CD4-positive, CD25-positive, alpha-beta regulatory T cell (primary cell): Measurements from ENCODE around the gene SH3BP2. TPM values are rescaled to one million over a fixed set of nuclear protein-coding genes. Genes with fewer than 3 reads are reported as not detected.

Experiments used
- ATAC-seq, 2 donors: fragments of 150-1000 bp; cut with Tn5 transposase; one replicate each; pipeline ENCODE4 v1.10.0; 2021; ENCODE audit warnings: low read depth in 2 of 2, moderate number of reproducible peaks in 2 of 2, moderate library complexity in 1 of 2
- DNase-seq, 3 donors: peaks; one replicate each; pipeline versions ENCODE4 v3.0.0 to v3.0.0-alpha.2; 2012 to 2022; ENCODE audit warnings: mixed read lengths in 1 of 3
- H3K27ac ChIP-seq: one replicate; pipeline ENCODE4 v1.7.0; 2013; ENCODE audit warnings: mild to moderate bottlenecking, low read length; ENCODE audit not compliant: insufficient read depth, poor library complexity, severe bottlenecking
- H3K27me3 ChIP-seq: one replicate; pipeline ENCODE4 v1.7.0; 2013; ENCODE audit warnings: low read length; ENCODE audit not compliant: control insufficient read depth, insufficient read depth
- H3K36me3 ChIP-seq: one replicate; pipeline ENCODE4 v1.7.0; 2013; ENCODE audit warnings: mild to moderate bottlenecking, low read length, moderate library complexity; ENCODE audit not compliant: control insufficient read depth, insufficient read depth
- H3K4me1 ChIP-seq: 2 replicates; pipeline ENCODE4 v1.7.0; 2013; ENCODE audit warnings: mild to moderate bottlenecking, low read length; ENCODE audit not compliant: insufficient read depth, control insufficient read depth, poor library complexity, severe bottlenecking
- H3K4me3 ChIP-seq: one replicate; pipeline ENCODE4 v1.7.0; 2013; ENCODE audit warnings: low read depth, mild to moderate bottlenecking, low read length, moderate library complexity
- H3K9me3 ChIP-seq, 2 experiments: 1 replicate in 1 of 2; 2 replicates in 1 of 2; pipeline ENCODE4 v1.7.0; 2013; ENCODE audit warnings: low read length in 2 of 2, mild to moderate bottlenecking in 1 of 2, moderate library complexity in 1 of 2; ENCODE audit not compliant: control insufficient read depth in 2 of 2
- H3K27ac Mint-ChIP-seq, 3 donors: one replicate each; pipeline ENCODE4 v1.8.0; 2020 to 2022; ENCODE audit warnings: mild to moderate bottlenecking in 3 of 3, mixed read lengths in 3 of 3, moderate library complexity in 2 of 3
- H3K27me3 Mint-ChIP-seq: one replicate; pipeline ENCODE4 v1.8.0; 2022; ENCODE audit warnings: mild to moderate bottlenecking, mixed read lengths
- H3K36me3 Mint-ChIP-seq: one replicate; pipeline ENCODE4 v1.8.0; 2020; ENCODE audit warnings: mixed read lengths
- H3K4me1 Mint-ChIP-seq, 4 donors: one replicate each; pipeline ENCODE4 v1.8.0; 2020 to 2022; ENCODE audit warnings: mixed read lengths in 4 of 4, mild to moderate bottlenecking in 1 of 4
- H3K4me3 Mint-ChIP-seq, 4 donors: one replicate each; pipeline ENCODE4 v1.8.0; 2020 to 2022; ENCODE audit warnings: mild to moderate bottlenecking in 4 of 4, mixed read lengths in 4 of 4, moderate library complexity in 3 of 4
- H3K9me3 Mint-ChIP-seq, 7 donors: one replicate each; pipeline ENCODE4 v1.8.0; 2020 to 2022; ENCODE audit warnings: mixed read lengths in 7 of 7, mild to moderate bottlenecking in 3 of 7, moderate library complexity in 2 of 7
- polyA plus RNA-seq, 4 donors: library from polyadenylated mRNA; unstranded; fragments of 300-500 nt; fragmentation: Illumina TruSeq; gene quantifications; one replicate each; pipeline ENCODE4 v1.2.3, GENCODE V29; 2021
- total RNA-seq: library from RNA; stranded (reverse); gene quantifications from one replicate; pipeline ENCODE4 v1.2.3, GENCODE V29; 2022

Gene SH3BP2
- total and polyA plus RNA-seq, 5 donors from 2014 or later: 7.6 to 61.7 (median 8.5) TPM

GRCh38 chr4:2852481-2852921 lies 59.6 kb downstream of the SH3BP2 start:
- peaks cover 11% of the 10 kb centered on the region for H3K36me3 ChIP-seq
- ATAC-seq: peak; percentile 67 to 76
- H3K27me3 Mint-ChIP-seq: no peaks in the 10 kb centered on the region
- H3K9me3 ChIP-seq: no peaks in the 10 kb centered on the region
- H3K27me3 ChIP-seq: no peaks in the 10 kb centered on the region
- peak overlapping the region; percentile 43 for H3K27ac ChIP-seq
- peak in 2 of 3 donors; percentile 44 to 79 for DNase-seq
- H3K4me3 ChIP-seq: peak overlapping the region; percentile 64
- peaks cover 12% of the 10 kb centered on the region for H3K36me3 Mint-ChIP-seq
- peaks cover 38 to 86% (median 53%) of the 10 kb centered on the region in 4 donors for H3K4me1 Mint-ChIP-seq
- H3K9me3 Mint-ChIP-seq: no peaks in the 10 kb centered on the region
- H3K4me1 ChIP-seq: peaks cover 70% of the 10 kb centered on the region
- H3K4me3 Mint-ChIP-seq: peak overlapping the region; percentile 74 to 94 (median 82)
- peak overlapping the region; percentile 81 to 92 (median 90) for H3K27ac Mint-ChIP-seq

GRCh38 chr4:2855584-2855983 lies 62.7 kb downstream of the SH3BP2 start:
- Mint-ChIP-seq H3K4me1 (peaks cover 38 to 87% (median 56%) of the 10 kb centered on the region in 4 donors), H3K9me3 (no peaks in the 10 kb centered on the region), H3K27me3 (no peaks in the 10 kb centered on the region), H3K36me3 (peaks cover 12% of the 10 kb centered on the region), H3K4me3 (no peak overlapping the region), H3K27ac (peak overlapping the region; percentile 78 to 95 (median 84))
- Histone ChIP-seq H3K36me3 (peaks cover 11% of the 10 kb centered on the region), H3K27me3 (no peaks in the 10 kb centered on the region), H3K4me1 (peaks cover 71% of the 10 kb centered on the region), H3K4me3 (no peak overlapping the region), H3K9me3 (no peaks in the 10 kb centered on the region), H3K27ac (peak overlapping the region; percentile 47)
- ATAC-seq (no peak), DNase-seq (no peak)

DNA sequence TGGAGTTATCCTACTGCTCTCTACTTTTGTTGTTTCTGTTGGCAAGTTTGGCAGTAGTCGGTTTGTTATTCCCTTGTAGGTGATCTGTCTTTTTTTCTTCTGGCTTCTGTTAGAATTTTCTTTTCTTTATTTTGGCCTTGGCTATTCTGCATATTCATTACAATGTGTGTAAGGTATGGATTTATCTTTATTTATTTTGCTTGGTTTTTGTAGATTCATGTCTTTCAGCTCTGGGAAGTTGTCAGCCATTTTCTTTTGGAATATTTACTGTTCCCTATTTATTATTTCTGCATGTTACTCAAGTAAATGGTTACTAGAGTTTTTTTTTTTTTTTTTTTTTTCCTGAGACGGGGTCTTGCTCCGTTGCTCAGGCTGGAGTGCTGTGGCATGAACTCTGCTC lies 63.4 kb downstream of the SH3BP2 start:
- H3K27ac Mint-ChIP-seq: peak overlapping the region; percentile 86 to 89 (median 86)
- Histone ChIP-seq H3K9me3 (no peaks in the 10 kb centered on the region), H3K27ac (no peak overlapping the region), H3K36me3 (peaks cover 11% of the 10 kb centered on the region), H3K27me3 (no peaks in the 10 kb centered on the region), H3K4me3 (no peak overlapping the region), H3K4me1 (peaks cover 69% of the 10 kb centered on the region)
- DNase-seq (no peak), ATAC-seq (no peak)
- H3K9me3 Mint-ChIP-seq: no peaks in the 10 kb centered on the region
- H3K36me3 Mint-ChIP-seq: peaks cover 17% of the 10 kb centered on the region
- H3K27me3 Mint-ChIP-seq: no peaks in the 10 kb centered on the region
- peaks cover 39 to 87% (median 57%) of the 10 kb centered on the region in 4 donors for H3K4me1 Mint-ChIP-seq
- peak overlapping the region in 2 of 4 donors; percentile 32 to 58 for H3K4me3 Mint-ChIP-seq

- H3K27me3 Mint-ChIP-seq: no peaks in the 10 kb centered on the region
- H3K4me1 ChIP-seq: peaks cover 71% of the 10 kb centered on the region
These were observed 64.6 kb downstream of the SH3BP2 start for GRCh38 chr4:2857349-2857927.

GRCh38 chr4:2858451-2859217 lies 65.7 kb downstream of the SH3BP2 start:
- Histone ChIP-seq H3K27me3 (no peaks in the 10 kb centered on the region), H3K36me3 (peaks cover 11% of the 10 kb centered on the region), H3K4me1 (peaks cover 71% of the 10 kb centered on the region), H3K9me3 (no peaks in the 10 kb centered on the region), H3K4me3 (no peak overlapping the region), H3K27ac (peak overlapping the region; percentile 37)
- Mint-ChIP-seq H3K27ac (peak overlapping the region in 2 of 3 donors; percentile 57 to 79), H3K36me3 (peaks cover 17% of the 10 kb centered on the region), H3K4me3 (no peak overlapping the region), H3K27me3 (no peaks in the 10 kb centered on the region), H3K4me1 (peaks cover 28 to 86% (median 66%) of the 10 kb centered on the region in 4 donors), H3K9me3 (no peaks in the 10 kb centered on the region)
- ATAC-seq (no peak), DNase-seq (no peak)

More at GRCh38 chr4:2857349-2857927, 64.6 kb downstream of the SH3BP2 start:
- Histone ChIP-seq H3K27ac (no peak overlapping the region), H3K36me3 (peaks cover 11% of the 10 kb centered on the region), H3K27me3 (no peaks in the 10 kb centered on the region), H3K4me3 (no peak overlapping the region), H3K9me3 (no peaks in the 10 kb centered on the region)
- DNase-seq (no peak), ATAC-seq (no peak)
- H3K36me3 Mint-ChIP-seq: peaks cover 17% of the 10 kb centered on the region
- peak overlapping the region in 1 of 4 donors; percentile 21 for H3K4me3 Mint-ChIP-seq
- no peaks in the 10 kb centered on the region for H3K9me3 Mint-ChIP-seq
- peaks cover 31 to 87% (median 60%) of the 10 kb centered on the region in 4 donors for H3K4me1 Mint-ChIP-seq
- H3K27ac Mint-ChIP-seq: peak overlapping the region in 2 of 3 donors; percentile 52 to 57

GRCh38 chr4:2859514-2859913 lies 66.6 kb downstream of the SH3BP2 start:
- H3K27me3 ChIP-seq: no peaks in the 10 kb centered on the region
- peaks cover 6% of the 10 kb centered on the region for H3K36me3 ChIP-seq
- ATAC-seq (no peak), DNase-seq (no peak)
- Mint-ChIP-seq H3K4me1 (peaks cover 32 to 83% (median 65%) of the 10 kb centered on the region in 4 donors), H3K4me3 (peak overlapping the region in 1 of 4 donors; percentile 55), H3K36me3 (peaks cover 14% of the 10 kb centered on the region), H3K9me3 (no peaks in the 10 kb centered on the region), H3K27ac (peak overlapping the region; percentile 59 to 89 (median 76)), H3K27me3 (no peaks in the 10 kb centered on the region)
- no peaks in the 10 kb centered on the region for H3K9me3 ChIP-seq
- H3K4me3 ChIP-seq: peak overlapping the region; percentile 41
- peaks cover 71% of the 10 kb centered on the region for H3K4me1 ChIP-seq
- peak overlapping the region; percentile 37 for H3K27ac ChIP-seq

DNA sequence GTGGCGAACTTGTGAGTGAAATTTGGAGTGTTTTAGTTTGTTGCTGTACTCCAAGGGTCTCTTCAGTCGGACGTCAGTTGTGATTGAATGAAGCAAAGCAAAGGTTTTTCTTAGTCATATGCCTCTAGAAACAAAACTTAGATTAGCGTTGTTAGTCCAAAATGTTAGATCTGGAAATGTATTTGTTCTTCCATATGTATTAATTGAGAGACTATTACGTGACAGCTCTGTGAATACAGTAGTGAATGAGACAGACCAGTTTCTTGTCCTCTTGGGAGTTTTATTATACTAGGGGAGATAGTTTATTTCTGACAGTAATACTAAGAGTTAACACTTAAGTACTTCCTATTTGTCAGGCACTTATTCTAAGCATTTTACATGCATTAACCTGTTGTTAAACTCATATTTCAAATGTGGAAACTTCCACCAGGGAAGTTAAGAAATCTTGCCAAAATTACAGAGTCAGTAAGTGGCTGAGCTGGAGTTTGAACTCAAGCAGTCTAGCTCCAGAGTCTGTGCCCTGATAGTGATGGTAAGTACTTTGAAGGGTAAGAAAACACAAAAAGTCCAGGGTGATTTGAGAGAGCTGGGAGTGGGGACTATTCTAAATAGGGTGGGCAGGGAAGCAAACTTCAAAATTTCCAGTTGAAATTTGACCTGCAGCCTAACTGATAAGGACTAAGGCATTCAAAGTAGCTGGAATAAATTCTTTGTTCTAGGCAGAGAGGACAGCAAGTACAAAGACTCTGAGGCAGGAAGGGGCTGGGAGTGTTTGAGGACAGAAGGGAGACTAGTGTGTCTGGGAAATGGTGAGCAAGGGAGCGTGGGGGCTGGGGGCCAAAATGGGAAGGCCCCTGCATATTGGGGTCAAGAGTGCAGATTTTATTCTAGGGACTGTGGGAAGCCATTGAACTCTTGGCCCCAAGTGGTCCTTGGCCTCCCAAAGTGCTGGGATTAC lies 67.8 kb downstream of the SH3BP2 start:
- H3K4me3 ChIP-seq: no peak overlapping the region
- no peak for DNase-seq
- H3K4me1 Mint-ChIP-seq: peaks cover 40 to 83% (median 67%) of the 10 kb centered on the region in 4 donors
- H3K27me3 Mint-ChIP-seq: no peaks in the 10 kb centered on the region
- H3K36me3 Mint-ChIP-seq: peaks cover 5% of the 10 kb centered on the region
- H3K36me3 ChIP-seq: peaks cover 2% of the 10 kb centered on the region
- peak overlapping the region in 3 of 4 donors; percentile 26 to 72 (median 53) for H3K4me3 Mint-ChIP-seq
- no peaks in the 10 kb centered on the region for H3K27me3 ChIP-seq
- peaks cover 65% of the 10 kb centered on the region for H3K4me1 ChIP-seq
- H3K27ac Mint-ChIP-seq: peak overlapping the region; percentile 70 to 91 (median 89)
- no peaks in the 10 kb centered on the region for H3K9me3 ChIP-seq
- ATAC-seq: no peak
- H3K27ac ChIP-seq: no peak overlapping the region
- no peaks in the 10 kb centered on the region for H3K9me3 Mint-ChIP-seq
